Stimulated activated CD8-positive, alpha-beta memory T cell treated with anti-CD3 and anti-CD28 coated beads, Interleukin-12 subunit alpha, Interleukin-12 subunit beta, amount 100 ng/mL, for 24 hours (primary cell): Measurements from ENCODE around the gene RIC8B.

Experiments
- DNase-seq: peaks from one replicate; pipeline ENCODE4 v3.0.0-alpha.2; 2020; ENCODE audit errors: extremely low read depth

The RIC8B gene

DNA sequence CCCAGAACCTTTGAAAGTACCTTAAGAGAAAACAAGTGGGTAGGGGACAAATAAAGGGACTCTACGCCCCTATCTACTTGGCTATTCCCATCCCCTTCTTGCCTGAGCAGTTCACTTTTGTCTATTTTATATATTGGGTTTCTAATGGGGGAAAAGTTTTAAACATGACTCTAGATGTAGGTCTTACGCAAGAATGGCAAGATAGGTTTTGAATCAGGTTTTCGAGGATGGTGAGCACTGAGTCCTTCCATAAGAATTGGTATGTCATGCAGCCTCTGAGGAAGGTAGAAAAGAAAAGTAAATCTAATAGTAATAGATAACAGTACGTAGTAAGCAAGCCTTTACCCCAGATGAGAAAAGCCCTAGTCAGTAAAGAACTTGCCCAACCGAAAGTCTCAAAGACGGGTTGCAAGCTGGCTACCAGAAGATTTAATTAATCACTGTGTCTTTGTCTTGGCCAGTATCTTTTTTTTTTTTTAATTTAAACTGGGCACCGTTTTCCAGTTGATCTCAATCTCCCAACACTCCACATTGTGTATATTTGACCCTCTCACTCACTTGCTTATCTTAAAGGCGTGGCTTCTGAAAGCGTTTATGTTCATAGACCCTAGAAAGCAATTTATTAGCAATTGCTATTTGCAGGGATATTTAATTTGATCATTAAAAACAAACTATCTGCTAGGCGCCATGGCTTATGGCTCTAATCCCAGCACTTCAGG lies 94.7 kb downstream of the RIC8B start:
- no peak for DNase-seq

DNA sequence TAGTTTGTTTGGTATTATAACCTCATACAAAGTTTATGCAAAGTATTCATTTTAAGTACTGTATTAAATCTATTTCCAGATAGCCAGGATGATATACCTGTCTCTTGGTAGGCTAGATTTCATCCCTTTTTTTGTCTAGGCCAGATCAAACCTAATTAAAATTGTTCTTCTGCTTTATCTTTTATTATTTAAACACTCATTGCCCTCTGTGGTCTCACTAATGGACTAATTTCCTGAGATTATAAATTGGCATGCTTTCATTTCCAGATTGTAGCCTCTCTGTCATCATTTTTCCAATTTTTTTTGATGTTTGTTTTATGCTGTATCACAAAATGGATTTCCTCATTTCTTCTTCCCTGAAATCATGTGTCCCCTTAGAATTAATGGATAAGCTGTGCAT lies 95.6 kb downstream of the RIC8B start:
- no peak for DNase-seq

DNA sequence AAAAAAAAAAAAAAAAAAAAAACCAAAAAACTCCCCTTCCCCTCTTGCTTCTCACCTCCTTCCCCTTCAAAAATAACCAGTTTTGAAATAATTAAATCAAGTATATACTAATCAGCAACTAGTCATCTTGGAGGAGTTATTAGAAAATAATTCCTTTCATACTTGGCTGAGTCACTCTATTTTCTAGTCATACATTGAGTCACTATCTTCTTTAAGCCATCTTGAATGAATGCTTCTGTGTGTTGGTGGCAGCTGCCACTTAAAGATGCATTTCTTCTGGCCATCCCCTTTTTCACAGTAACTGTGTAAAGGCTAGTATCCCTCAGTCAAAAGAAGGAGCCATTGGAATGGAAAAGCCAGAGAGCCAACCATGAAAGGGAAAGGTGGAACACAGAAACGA lies 97.0 kb downstream of the RIC8B start:
- DNase-seq, result no peak

DNA sequence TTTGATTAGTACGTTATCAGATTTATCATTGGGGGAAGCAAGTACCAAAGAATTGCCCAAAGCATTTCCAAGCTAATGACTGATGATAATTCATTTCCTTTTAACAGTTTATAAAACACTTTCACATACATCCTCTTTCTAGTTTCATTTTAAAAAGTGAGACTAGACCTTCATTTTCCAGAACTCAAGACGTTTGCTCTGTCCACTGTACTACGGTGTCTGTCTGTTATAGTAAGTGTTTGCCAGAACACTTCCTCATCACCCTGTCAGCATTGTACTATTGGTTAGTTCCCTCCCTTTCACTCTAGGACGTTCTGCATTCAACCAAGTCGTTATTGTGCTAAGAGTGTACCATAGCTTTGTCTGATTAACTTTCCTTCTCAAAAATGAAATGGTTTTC lies 99.5 kb downstream of the RIC8B start:
- no peak for DNase-seq

DNA sequence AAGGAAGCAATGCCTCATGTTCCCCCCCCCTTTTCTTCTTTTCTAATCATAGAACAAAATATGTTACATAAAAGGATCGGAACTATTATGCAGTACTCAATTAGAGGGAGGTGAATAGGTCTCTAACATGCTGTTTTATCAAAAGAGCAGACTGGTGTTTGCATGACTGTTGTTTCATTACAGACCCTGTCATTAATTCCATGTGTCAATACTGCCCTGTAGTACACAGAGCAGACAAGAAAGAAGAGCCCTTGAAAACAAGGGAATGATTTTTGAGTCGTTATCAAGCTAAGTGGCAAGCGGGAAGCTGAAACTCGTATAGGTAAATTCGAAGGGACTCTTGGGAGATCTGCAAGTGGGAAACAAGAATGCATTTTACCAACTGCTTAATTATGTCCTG lies 104.3 kb downstream of the RIC8B start:
- no peak for DNase-seq

DNA sequence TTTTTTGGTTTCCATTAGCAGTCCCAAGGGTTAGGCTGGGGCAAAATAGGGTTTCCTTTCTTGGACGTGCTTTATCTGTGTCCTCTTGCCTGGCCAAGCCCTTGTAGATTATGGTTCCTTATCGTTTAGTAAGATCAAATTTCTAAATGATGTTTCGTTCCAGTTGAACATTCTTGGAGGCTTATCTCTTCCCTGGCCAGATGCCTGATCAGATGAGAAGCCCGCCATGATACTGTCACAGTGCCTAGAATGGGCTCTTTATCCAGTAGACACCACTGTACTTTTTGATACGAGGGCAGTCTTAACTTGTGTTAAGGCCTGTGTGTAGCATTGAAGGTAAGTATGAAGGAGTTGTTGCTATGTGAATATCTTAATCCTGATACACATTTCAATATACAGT lies 105.1 kb downstream of the RIC8B start:
- no peak for DNase-seq

DNA sequence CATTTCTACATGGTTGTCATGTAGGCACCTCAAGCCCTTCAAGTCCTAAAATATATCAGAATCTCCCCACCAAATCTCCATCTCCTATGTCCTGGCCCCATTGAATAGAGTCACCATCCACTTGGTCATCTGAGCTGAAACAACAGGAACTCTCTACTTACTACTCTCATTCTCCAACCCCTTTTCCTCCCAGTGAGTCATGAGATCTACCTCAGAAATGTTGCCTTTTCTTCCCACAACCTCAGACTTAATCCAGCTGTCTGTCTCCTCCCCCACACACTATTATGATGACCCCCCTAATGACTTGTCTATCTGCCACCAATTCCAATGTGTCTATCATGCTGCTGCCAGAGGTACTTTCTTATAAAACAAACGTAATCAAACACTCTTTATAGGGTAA lies 108.9 kb downstream of the RIC8B start:
- DNase-seq, result no peak

DNA sequence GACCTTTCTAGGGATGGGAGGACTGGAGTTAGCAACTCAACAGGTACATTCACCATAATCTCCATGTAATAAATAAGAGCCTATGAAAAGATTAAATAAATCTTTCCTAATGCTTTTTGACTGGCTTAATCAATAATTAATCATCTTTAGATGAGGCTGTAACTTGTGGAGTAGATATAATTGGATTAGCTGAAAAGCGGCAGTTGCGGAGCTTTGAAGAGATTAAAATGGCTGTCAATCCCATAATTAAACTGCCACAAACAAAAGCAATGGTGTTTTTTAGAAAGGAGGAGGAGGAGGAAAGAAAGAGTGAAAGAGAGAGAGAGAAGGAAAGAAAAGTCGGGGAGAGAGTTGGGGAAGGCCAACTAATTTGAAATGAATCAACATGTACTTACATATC lies 110.5 kb downstream of the RIC8B start:
- no peak for DNase-seq

DNA sequence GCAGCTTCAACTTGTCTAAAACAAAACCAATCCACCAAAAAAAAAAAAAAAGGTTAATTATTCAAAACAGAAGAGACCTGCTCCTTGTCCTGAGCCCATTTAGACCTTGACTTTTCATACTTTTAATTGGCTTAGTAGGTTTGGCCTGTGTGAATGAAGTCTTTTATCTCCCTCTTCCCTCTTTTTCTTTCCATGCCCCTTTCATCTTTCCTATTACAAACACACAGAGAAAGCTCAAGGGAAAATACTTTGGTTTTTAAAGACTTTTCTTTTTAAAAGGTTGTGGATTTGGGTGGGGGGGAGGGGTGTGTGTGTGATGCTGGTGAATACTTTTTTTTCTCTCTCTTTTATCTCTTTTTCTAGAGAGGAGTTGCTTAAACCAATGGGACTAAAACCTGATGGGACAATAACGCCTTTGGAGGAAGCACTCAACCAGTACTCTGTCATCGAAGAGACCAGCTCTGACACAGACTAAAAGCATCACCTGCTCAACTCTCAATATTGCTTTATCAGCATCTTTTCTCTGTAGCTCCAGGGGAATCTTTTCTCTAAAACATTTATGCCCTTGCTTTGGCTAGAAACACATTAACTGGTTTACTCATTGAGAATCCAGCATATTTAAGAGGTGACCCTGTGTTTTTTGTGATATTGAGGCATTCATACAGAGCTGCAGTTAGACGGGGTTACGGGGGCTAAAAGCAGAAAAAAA lies 111.2 kb downstream of the RIC8B start:
- DNase-seq, result no peak

DNA sequence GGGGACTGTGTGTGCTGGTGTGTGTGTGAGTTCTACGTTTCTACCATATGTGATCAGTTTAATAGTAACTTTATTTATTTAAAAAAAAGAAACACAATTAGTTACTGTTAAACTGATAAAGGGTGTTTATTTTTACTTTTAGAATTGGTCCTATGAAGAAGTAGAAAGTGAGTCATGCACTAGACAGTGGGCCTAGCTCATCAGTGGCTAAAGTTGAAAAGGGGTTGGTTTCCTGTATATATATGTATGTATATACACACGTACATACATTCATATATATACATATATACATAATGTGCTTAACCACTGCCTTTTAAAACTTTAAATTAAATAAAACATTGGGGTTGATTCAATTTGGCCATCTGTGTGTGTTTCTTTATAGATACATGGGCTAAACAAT lies 112.5 kb downstream of the RIC8B start:
- no peak for DNase-seq

DNA sequence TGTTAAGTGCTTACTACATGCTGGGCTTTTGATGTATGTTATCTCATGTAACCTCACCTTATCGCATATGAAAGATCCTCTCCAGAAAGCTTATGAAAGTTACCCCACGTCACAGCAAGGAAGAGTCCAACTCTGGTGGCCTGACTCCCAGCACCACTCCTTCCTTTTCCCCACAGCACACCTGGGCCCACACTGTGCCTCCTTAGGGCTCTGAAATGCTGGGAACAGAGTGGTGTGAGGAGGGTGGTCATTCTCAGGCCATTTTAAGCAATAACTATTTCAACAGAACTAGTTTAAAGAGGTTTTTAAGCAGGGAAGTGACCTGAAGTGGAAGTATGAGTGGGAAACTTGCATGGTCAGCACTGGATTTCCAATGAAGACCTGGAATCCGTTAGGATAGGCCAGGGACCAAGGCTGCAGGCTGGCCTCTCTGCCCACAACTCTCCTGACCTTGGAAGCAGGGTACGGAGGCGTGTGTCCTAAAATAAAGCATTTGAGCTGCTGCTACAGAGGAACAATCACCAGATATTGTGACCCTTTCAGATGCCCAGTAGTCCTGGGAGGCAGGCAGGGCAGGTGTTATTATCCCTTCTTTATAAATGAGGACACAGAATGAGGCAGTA lies 114.0 kb downstream of the RIC8B start:
- DNase-seq, result no peak

DNA sequence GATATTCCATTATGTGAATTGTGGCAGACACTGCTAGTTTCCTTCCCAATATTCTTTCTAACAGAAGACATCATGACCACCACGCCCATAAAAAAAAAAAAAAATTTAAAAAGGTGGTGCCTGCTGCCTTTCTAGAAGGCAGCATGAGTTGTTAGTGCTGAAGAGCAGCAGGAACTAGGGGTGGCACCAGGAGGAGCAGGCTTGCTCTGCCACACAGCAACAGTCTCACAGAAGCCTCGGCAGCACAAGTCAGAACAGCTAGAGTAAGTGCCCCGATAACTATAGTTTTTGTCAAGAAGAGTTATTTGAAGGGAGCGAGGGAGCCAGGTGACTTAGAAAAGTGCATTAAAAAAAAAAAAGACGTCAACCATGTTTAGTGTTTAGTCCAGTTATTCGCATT lies 114.8 kb downstream of the RIC8B start:
- DNase-seq, result no peak

DNA sequence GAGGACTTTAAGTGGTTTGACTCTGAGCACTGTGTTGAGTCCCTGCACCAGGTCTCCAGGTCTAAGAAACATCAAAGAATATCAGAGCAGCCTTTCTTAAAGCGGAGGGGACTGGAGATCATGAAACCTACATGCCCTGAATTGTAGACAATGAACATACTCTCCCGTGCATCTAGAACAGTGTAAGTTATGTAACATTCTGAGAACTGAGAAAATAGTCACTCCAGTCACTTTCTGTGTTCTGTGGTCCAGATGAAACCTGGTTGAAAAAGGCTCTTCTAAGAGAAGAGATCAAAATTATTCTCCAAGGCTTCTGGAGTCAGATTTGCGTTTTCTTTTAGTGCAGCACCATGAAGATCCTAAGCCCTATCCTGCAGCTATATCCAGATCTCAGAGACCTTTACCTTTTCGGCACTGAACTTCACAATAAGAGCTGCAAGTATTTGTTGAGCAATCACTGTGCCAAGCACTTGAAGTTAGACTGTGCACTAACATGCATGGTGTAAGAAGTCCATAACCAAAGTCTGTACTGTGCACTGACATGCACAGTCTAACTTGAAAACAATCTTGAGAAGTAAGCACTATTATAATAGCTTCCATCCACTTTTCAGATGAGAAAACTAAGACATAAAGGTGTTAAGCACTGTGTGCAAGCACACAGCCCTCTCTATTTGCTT lies 115.6 kb downstream of the RIC8B start:
- no peak for DNase-seq

DNA sequence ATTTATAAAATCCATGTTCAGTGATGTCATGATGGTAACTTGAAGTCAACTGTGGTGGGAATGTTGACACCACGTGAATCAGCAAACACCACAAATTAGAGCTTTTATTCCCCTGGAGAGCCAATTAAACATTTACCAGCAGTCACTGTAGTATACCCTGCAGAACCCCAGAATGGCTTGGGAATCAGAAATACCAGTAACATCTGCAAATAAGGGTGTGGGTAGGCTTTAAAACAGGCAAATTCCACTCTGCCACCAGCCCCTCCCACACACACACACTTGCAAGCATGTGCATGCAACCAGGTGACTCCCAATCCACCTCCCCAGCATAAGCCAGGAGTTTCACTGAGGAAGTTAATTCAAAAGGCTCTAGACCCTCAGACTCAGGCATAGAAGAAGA lies 117.6 kb downstream of the RIC8B start:
- DNase-seq, result no peak

DNA sequence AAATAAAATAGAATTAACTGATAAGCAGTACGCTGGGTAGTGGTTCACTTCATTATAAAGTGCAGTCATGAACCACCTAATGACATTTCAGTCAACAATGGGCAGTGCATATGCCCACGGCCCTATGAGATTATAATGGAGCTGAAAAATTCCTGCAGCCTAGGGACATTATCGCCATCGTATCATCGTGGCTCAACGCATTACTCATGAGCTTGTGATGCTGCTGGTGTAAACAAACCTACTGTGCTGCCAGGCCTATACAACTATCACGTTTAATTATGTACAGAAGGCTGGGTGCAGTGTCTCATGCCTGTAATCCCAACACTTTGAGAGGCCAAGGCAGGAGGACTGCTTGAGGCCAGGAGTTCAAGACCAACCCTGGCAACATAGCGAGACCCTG lies 119.0 kb downstream of the RIC8B start:
- DNase-seq, result no peak

DNA sequence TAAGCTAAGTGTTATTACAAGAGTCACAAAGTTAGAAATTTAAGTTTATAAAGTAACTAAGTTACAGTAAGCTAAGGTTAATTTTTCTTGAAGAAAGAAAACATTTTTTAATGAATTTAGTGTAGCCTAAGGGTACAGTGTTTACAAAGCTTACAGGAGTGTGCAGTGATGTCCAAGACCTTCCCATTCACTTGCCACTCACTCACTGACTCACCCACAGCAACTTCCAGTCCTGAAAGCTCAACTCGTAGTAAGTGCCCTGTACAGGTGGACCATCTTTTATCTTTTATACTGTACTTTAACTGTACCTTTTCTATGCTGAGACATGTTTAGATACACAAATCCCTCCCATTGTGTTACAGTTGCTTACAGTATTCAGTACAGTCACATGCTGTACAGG lies 120.3 kb downstream of the RIC8B start:
- no peak for DNase-seq

DNA sequence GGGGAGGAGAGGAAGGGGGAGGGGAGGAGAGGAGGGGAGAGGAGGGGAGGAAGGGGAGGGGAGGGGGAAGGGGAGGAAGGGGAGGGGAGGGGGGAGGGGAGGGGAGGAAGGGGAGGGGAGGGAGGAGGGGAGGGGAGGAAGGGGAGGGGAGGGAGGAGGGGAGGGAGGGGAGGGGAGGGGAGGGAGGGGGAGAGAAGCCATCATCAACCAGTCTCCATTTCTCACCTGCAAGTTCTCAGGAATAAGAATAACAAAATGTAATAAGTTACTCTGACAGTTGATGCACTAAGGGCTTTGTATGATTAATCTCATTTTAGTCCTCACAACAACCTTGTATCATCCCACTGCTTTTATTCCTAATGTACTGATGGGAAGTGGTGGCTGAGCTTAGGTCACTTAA lies 122.1 kb downstream of the RIC8B start:
- no peak for DNase-seq

DNA sequence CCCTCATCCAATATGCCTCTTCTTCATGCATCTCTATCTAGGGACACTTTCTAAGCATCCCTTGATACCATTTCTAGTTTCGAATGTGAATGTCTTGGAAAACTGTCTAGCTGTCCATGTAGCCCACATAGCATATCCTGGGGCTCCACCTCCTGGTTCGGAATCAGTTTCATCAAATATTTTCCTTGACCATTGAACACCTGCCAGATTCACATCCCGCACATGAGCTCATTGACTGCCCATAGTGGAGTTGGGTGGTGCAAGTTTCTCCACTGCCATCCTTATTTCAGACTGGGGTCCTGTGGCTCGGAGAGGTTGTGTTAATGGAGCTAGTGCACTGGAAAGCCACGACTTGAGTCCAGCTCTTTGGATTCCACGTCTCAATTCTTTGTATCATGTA lies 122.6 kb downstream of the RIC8B start:
- DNase-seq, result no peak

DNA sequence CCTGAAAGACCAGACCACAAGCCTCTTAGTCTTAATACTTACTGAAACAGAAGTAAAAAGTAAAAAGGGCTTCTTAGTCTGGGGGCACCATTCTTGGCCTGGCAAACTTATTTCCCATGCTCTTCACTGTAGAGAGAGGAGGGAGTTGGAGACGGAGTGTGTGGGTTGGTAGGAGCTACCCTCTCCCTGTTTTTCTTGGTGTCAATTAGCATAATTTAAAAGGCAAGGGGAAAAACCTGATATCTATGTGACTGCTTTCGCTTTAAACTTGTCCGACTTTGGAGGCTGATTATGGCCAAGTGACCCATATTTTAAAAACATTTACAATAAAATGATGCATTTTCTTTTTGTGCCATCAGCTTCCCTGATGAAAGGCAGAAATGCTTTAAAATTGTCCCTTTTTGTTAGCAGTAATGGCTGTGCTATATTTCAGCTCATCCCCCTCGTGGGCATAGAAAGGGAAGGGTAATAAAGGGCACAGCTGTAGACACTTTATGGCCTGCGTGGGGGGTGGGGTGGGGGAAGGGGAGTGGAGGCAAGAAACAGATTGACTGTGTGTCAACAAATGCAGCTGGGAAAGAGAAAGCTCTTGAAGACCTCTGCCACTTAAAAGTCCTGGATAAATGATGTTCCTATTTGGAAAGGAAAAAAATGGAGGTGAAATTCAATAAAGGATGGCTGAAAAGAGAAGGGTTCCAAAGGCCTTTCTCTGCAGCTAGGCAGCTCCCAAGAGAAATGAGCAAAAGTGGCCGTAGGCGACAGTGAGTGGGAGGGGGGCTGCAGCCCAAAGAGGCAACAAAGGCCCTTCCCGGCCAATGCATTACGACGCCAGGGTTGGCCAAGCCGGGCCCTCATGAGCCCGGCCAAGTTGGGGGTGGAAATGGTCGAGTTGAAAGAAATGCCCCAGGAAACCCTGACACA lies 123.8 kb downstream of the RIC8B start:
- DNase-seq, result no peak

DNA sequence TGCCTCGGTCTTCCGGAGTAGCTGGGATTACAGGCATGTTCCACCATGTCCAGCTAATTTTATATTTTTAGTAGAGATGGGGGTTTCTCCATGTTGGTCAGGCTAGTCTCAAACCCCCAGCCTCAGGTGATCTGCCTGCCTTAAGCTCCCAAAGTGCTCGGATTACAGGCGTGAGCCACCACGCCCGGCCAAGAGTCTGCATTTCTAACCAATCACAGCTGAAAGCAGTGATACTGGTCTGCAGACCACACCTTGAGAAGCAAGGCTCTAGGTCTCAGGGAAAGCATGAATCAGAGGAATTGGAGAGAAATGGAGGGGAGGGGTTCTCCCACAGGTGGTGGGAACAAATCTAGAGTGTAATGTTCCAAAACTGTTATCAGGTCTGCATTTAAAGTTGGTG lies 126.1 kb downstream of the RIC8B start:
- no peak for DNase-seq

DNA sequence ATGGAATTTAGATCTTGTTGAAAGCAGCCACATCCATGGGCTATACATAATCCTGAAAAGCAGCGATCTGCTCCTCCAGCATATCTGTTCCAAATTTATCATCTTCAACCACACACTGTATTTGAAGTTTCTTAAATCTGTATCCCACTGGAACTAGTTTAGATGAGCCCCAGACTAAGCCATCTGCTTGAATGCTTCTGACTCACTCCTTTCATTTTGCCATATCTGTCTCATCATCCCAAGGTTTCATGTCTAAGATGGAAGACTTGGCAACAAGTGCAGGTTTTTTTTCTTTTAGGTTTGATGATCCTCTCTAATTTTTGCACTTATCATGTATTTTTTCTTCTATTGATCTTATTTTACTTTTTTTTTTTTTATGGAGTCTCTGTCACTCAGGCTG lies 126.8 kb downstream of the RIC8B start:
- no peak for DNase-seq

DNA sequence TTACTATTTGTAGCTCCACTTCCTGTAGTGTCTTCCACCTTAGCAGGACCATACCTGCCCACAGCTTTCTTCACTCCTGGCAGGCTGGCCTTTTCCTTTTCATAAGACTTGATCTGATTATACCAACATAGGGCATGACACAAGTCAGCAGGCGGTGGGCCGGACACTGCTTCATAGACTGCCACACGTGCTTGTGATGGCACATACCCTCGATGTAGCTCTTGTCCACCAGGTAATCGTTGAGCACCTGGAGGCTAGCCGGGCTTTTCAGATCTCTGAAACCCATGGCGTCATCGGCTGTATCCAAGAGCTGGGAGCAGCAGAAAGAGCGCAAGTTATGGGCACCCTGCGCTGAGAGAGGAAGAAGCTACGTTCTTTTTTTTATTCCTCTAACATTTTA lies 127.6 kb downstream of the RIC8B start:
- DNase-seq, result no peak
